Mammary epithelial cell (primary cell): Measurements from ENCODE around the gene BUD31.

Experiments
- CTCF ChIP-seq, 2 donors: IDR thresholded peaks in 1 of 2; conservative IDR thresholded peaks in 1 of 2; 2 replicates each; pipeline ENCODE4 v1.5.1; 2011 to 2012; ENCODE audit warnings: inconsistent platforms in 2 of 2, low read length in 2 of 2, mild to moderate bottlenecking in 2 of 2, control low read depth in 1 of 2, low read depth in 1 of 2; ENCODE audit not compliant: insufficient read depth in 1 of 2; ENCODE audit errors: extremely low read depth in 1 of 2
- EZH2 ChIP-seq: IDR thresholded peaks from 2 replicates; pipeline ENCODE4 v1.6.1; 2012; ENCODE audit warnings: low read length, inconsistent platforms, borderline replicate concordance

DNA sequence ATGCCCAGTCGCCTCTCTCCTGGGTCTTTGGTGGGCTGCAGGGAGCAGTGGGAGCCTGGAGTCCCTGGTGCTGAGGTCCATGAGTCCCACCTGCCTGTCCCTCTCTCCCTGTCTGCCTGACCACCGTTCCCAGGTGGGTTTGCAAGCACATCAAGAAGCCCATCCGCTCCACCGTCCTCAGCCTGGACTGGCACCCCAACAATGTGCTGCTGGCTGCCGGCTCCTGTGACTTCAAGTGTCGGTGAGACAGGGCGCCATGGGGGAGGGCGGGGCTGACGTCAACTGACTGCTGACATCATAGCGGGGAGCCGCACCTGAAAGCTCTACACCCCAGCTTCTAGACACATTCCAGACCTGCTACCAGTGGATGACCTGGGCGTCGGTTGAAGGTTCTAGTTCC is 19.0 kb upstream of the BUD31 start:
- TF ChIP-seq CTCF (conservative IDR thresholded peaks at IDR 0.05 in 1 of 2, IDR thresholded peaks at IDR 0.05 in 1 of 2; ENCODE audit: extremely low read depth in 1 of 2, insufficient read depth in 1 of 2, low read depth in 1 of 2, low read length in 2 of 2) (no peak), EZH2 (no peak)
